H9 (cell line): ENCODE results near the gene PPP1R12A. TPM values are rescaled to one million over a fixed set of nuclear protein-coding genes. Genes with fewer than 3 reads are reported as not detected.

Experiments
- DNase-seq: peaks from one replicate; pipeline ENCODE4 v3.0.0-alpha.2; 2017
- H2AFZ ChIP-seq: one replicate; pipeline ENCODE4 v1.6.1; 2013; ENCODE audit warnings: mild to moderate bottlenecking, low read length, control low read depth, moderate library complexity
- H2AK5ac ChIP-seq: 2 replicates; pipeline ENCODE4 v1.6.1; 2013; ENCODE audit warnings: low read length, control low read depth, mixed read lengths; ENCODE audit not compliant: insufficient read length
- H2BK120ac ChIP-seq: one replicate; pipeline ENCODE4 v1.6.1; 2013; ENCODE audit warnings: low read depth, mild to moderate bottlenecking, low read length, control low read depth, inconsistent platforms; ENCODE audit not compliant: poor library complexity, severe bottlenecking
- H2BK12ac ChIP-seq: 2 replicates; pipeline ENCODE4 v1.6.1; 2013; ENCODE audit warnings: low read length, control low read depth, mixed read lengths, low read depth; ENCODE audit not compliant: insufficient read length
- H2BK15ac ChIP-seq: 2 replicates; pipeline ENCODE4 v1.6.1; 2013; ENCODE audit warnings: low read depth, low read length, control low read depth
- H2BK20ac ChIP-seq: one replicate; pipeline ENCODE4 v1.6.1; 2013; ENCODE audit warnings: low read depth, mild to moderate bottlenecking, low read length, control low read depth, inconsistent platforms; ENCODE audit not compliant: poor library complexity, severe bottlenecking
- H2BK5ac ChIP-seq: 2 replicates; pipeline ENCODE4 v1.6.1; 2013; ENCODE audit warnings: low read length, control low read depth, mixed read lengths; ENCODE audit not compliant: insufficient read length
- H3K14ac ChIP-seq: 2 replicates; pipeline ENCODE4 v1.6.1; 2013; ENCODE audit warnings: low read length, control low read depth; ENCODE audit not compliant: insufficient read depth
- H3K18ac ChIP-seq: 2 replicates; pipeline ENCODE4 v1.6.1; 2013; ENCODE audit warnings: low read depth, mild to moderate bottlenecking, mixed read lengths, low read length, control low read depth; ENCODE audit not compliant: insufficient read length
- H3K23ac ChIP-seq: 2 replicates; pipeline ENCODE4 v1.6.1; 2013; ENCODE audit warnings: low read length, control low read depth, mixed read lengths, low read depth; ENCODE audit not compliant: insufficient read length
- H3K23me2 ChIP-seq: 2 replicates; pipeline ENCODE4 v1.6.1; 2013; ENCODE audit warnings: low read depth, mild to moderate bottlenecking, mixed read lengths, low read length, control low read depth; ENCODE audit not compliant: insufficient read length, poor library complexity, severe bottlenecking
- H3K27ac ChIP-seq: 2 replicates; pipeline ENCODE4 v1.5.1; 2013; ENCODE audit warnings: low read length, control low read depth, mixed read lengths, low read depth; ENCODE audit not compliant: insufficient read length
- H3K27me3 ChIP-seq: 2 replicates; pipeline ENCODE4 v1.6.1; 2013; ENCODE audit warnings: low read length, control low read depth, inconsistent platforms; ENCODE audit not compliant: insufficient read depth
- H3K4ac ChIP-seq: 2 replicates; pipeline ENCODE4 v1.6.1; 2013; ENCODE audit warnings: low read depth, mild to moderate bottlenecking, control low read depth, inconsistent platforms, low read length, moderate library complexity
- H3K4me1 ChIP-seq: 2 replicates; pipeline ENCODE4 v1.6.1; 2013; ENCODE audit warnings: low read length, control low read depth, inconsistent platforms; ENCODE audit not compliant: insufficient read depth
- H3K4me2 ChIP-seq: 2 replicates; pipeline ENCODE4 v1.6.1; 2013; ENCODE audit warnings: low read length, control low read depth, mixed read lengths; ENCODE audit not compliant: insufficient read length, insufficient read depth
- H3K56ac ChIP-seq: 2 replicates; pipeline ENCODE4 v1.6.1; 2013; ENCODE audit warnings: low read depth, mild to moderate bottlenecking, mixed read lengths, low read length, control low read depth; ENCODE audit not compliant: insufficient read length
- H3K79me1 ChIP-seq: 2 replicates; pipeline ENCODE4 v1.6.1; 2013; ENCODE audit warnings: low read depth, mild to moderate bottlenecking, moderate library complexity, low read length, control low read depth, inconsistent platforms; ENCODE audit not compliant: insufficient read depth, poor library complexity, severe bottlenecking
- H3K79me2 ChIP-seq: 2 replicates; pipeline ENCODE4 v1.6.1; 2013; ENCODE audit warnings: low read length, control low read depth, inconsistent platforms; ENCODE audit not compliant: insufficient read depth
- H3K9ac ChIP-seq: 2 replicates; pipeline ENCODE4 v1.6.1; 2013; ENCODE audit warnings: low read length, control low read depth, mixed read lengths; ENCODE audit not compliant: insufficient read length; ENCODE audit errors: extremely low read depth
- H3K9me3 ChIP-seq: one replicate; pipeline ENCODE4 v1.6.1; 2013; ENCODE audit warnings: low read depth, low read length, inconsistent platforms; ENCODE audit not compliant: control insufficient read depth
- H3T11ph ChIP-seq: one replicate; pipeline ENCODE4 v1.6.1; 2013; ENCODE audit warnings: mild to moderate bottlenecking, low read length, control low read depth, inconsistent platforms
- H4K20me1 ChIP-seq: one replicate; pipeline ENCODE4 v1.6.1; 2013; ENCODE audit not compliant: control insufficient read depth, insufficient read length, insufficient read depth
- H4K5ac ChIP-seq: 2 replicates; pipeline ENCODE4 v1.6.1; 2013; ENCODE audit warnings: low read depth, mild to moderate bottlenecking, mixed read lengths, low read length, control low read depth; ENCODE audit not compliant: insufficient read length
- H4K8ac ChIP-seq: replicated peaks from 2 replicates; pipeline ENCODE4 v1.6.1; 2013; ENCODE audit warnings: low read length, control low read depth, mixed read lengths, low read depth; ENCODE audit not compliant: insufficient read length
- H4K91ac ChIP-seq: 2 replicates; pipeline ENCODE4 v1.6.1; 2013; ENCODE audit warnings: low read depth, mild to moderate bottlenecking, moderate library complexity, mixed read lengths, low read length, control low read depth; ENCODE audit not compliant: insufficient read length
- H3K27ac Mint-ChIP-seq, 3 experiments: 2 replicates in 2 of 3; 3 replicates in 1 of 3; pipeline ENCODE4 v1.8.0; 2020 to 2021; ENCODE audit warnings: mixed read lengths in 3 of 3, mild to moderate bottlenecking in 1 of 3, moderate library complexity in 1 of 3
- H3K27me3 Mint-ChIP-seq: 2 replicates; pipeline ENCODE4 v1.8.0; 2021; ENCODE audit warnings: low read depth, mild to moderate bottlenecking, moderate library complexity, mixed read lengths
- H3K36me3 Mint-ChIP-seq, 3 experiments: 2 replicates in 2 of 3; 3 replicates in 1 of 3; pipeline ENCODE4 v1.8.0; 2020 to 2021; ENCODE audit warnings: low read depth in 3 of 3, mixed read lengths in 3 of 3; ENCODE audit not compliant: insufficient read depth in 1 of 3
- H3K4me1 Mint-ChIP-seq, 2 experiments: 2 replicates each; pipeline ENCODE4 v1.8.0; 2020; ENCODE audit warnings: mixed read lengths in 2 of 2
- H3K4me3 Mint-ChIP-seq, 2 experiments: 2 replicates in 1 of 2; 3 replicates in 1 of 2; pipeline ENCODE4 v1.8.0; 2020 to 2021; ENCODE audit warnings: mild to moderate bottlenecking in 2 of 2, mixed read lengths in 2 of 2, moderate library complexity in 1 of 2
- H3K9me3 Mint-ChIP-seq, 2 experiments: 2 replicates in 1 of 2; 3 replicates in 1 of 2; pipeline ENCODE4 v1.8.0; 2020; ENCODE audit warnings: mild to moderate bottlenecking in 2 of 2, mixed read lengths in 2 of 2, moderate library complexity in 1 of 2
- CTCF ChIP-seq: fragments of 200-600 bp; sonication (generic); conservative IDR thresholded peaks from 3 replicates; pipeline ENCODE4 v1.8.0; 2021; ENCODE audit warnings: antibody characterized with exemption, mild to moderate bottlenecking
- WGBS: extraction: QIAGEN DNeasy Blood & Tissue Kit; methylation state at CpG from one replicate; pipeline ENCODE4 v1.1.7; 2013; ENCODE audit warnings: missing lambda C conversion rate, low lambda C conversion rate, mixed read lengths; ENCODE audit not compliant: insufficient read length; ENCODE audit errors: extremely low coverage; 5-methylcytosine and 5-hydroxymethylcytosine counted together
- total RNA-seq: library from RNA; stranded (reverse); gene quantifications from 2 replicates; pipeline ENCODE4 v1.2.1, GENCODE V29; 2021

The PPP1R12A gene
- total RNA-seq, 1 experiment from 2014 or later: 93.5 TPM

GRCh38 chr12:79956896-79957295 is 22.0 kb upstream of the PPP1R12A start:
- no peak for TF ChIP-seq CTCF
- Histone ChIP-seq H2AK5ac (no peak overlapping the region), H3K18ac (no peak overlapping the region), H4K8ac (no peak overlapping the region), H3K56ac (no peak overlapping the region), H2BK120ac (no peak overlapping the region), H3K9ac (no peak overlapping the region), H3K79me2 (no peaks in the 10 kb centered on the region), H2BK12ac (no peak overlapping the region), H3K4me2 (no peak overlapping the region), H4K5ac (no peak overlapping the region), H3K4me1 (no peaks in the 10 kb centered on the region), H3K27me3 (no peaks in the 10 kb centered on the region), H2BK5ac (no peak overlapping the region), H3K27ac (no peak overlapping the region), H4K91ac (no peak overlapping the region), H2AFZ (no peak overlapping the region), H3K14ac (no peak overlapping the region), H3K4ac (no peak overlapping the region), H2BK20ac (no peak overlapping the region), H4K20me1 (no peaks in the 10 kb centered on the region), H2BK15ac (no peak overlapping the region), H3K79me1 (no peaks in the 10 kb centered on the region), H3K23ac (no peak overlapping the region), H3K23me2 (no peaks in the 10 kb centered on the region), H3T11ph (no peak overlapping the region), H3K9me3 (no peaks in the 10 kb centered on the region)
- 0 out of 4 replicates have a peak, but pooled peaks cover 0 to 5% of the 10 kb centered on the region in 2 experiments for H3K4me1 Mint-ChIP-seq
- H3K27ac Mint-ChIP-seq: no peak overlapping the region
- WGBS: no CpG with 5 or more reads among the region's 4 CpGs
- peaks cover 0 to 7% (median 0%) of the 10 kb centered on the region in 3 experiments; a peak in 2 of 7 replicates for H3K36me3 Mint-ChIP-seq
- no peaks in the 10 kb centered on the region for H3K27me3 Mint-ChIP-seq
- peaks cover 5 to 10% of the 10 kb centered on the region in 2 experiments; a peak in 3 of 5 replicates for H3K9me3 Mint-ChIP-seq
- DNase-seq: no peak
- H3K4me3 Mint-ChIP-seq: no peak overlapping the region
